Kidney glomerular epithelial cell (primary cell): ENCODE results near the gene NAT10.

ENCODE experiments used
- DNase-seq: peaks from one replicate; lab custom pipeline; 2025; lab: John Stamatoyannopoulos, UW

Gene NAT10

DNA sequence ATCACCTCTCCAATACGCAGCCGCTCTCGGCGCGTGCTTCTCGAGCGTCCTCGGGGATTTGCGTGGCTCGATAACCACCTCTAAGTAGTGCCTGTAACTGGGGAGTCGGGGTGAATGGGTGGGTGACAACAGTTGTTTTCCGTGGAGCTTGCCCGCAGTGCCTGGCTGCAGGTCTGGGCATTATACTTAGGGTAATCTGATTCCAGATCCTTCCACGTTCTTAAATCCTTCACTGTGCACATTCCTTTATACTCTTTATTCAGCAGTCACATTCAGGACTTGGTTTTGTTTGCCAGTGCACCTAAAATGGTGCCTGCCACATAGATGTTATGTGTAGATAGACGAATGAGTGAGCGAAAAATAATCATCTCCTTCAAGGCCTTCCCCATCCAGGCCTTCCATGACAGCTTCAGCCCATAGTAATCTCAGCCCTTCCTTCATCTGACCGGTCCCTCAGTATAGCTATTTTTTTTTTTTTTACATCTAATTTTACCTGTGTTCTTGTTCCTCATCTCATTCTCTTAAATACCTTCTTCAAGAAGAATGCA is 602 bp downstream of the NAT10 start:
- DNase-seq: peak; percentile 33

DNA sequence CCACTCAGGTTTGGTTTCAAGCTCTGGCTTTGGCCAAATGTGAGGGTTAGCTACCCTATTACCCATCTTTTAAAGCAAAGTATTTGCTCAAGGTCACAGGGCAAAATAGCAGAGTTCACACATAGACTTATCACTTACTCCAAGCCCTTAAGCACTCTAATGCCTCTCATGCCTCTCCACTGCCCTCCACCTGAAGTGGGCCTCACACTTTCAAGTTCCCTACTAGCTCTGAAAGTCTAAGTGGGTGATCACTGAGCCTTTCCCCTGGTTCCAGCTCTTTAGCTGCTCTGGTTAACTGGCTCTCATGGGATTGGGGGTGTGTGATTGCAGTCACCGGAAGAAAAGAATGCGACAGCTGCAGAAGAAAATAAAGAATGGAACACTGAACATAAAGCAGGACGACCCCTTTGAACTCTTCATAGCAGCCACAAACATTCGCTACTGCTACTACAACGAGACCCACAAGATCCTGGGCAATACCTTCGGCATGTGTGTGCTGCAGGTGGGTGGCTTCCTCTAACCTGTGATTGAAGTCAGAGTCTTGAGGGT is 6.4 kb downstream of the NAT10 start:
- no peak for DNase-seq

DNA sequence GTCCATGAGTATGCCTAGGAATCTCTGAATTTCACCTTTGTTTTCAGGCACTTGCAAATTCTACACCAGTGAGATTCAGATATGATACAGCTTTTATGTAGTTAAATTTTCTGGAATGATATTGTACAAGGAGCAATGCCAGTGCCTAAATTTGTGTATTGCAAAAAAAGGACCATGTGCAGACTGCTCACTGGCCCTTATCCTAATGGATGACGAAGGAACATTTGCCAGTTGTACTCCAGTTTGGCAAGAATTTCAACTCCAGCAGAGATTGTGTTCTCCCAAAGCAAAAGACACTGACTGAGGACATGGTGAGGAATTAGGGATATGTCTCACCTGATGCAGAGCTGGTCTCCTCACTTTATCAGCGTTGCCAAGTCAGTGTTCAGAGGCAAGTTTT is 8.6 kb downstream of the NAT10 start:
- DNase-seq: no peak

DNA sequence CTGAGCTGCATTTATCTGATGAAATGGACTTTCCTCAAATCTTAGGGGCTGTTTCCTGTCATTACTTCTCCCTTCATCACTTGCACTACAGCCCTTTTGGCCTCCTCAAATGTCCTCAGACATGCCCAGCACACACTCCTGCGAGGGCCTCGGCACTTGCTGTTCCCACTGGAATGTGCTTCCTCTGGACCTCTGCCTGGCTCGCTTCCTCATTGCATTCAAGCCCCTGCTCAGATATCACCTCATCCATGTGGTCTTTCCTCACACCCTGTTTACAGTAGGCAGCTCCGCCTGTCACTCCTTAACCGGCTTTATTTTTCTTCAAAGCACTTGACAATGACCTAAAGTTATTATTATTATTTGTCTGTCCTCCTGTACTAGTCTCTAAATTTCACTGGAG is 9.0 kb downstream of the NAT10 start:
- no peak for DNase-seq

DNA sequence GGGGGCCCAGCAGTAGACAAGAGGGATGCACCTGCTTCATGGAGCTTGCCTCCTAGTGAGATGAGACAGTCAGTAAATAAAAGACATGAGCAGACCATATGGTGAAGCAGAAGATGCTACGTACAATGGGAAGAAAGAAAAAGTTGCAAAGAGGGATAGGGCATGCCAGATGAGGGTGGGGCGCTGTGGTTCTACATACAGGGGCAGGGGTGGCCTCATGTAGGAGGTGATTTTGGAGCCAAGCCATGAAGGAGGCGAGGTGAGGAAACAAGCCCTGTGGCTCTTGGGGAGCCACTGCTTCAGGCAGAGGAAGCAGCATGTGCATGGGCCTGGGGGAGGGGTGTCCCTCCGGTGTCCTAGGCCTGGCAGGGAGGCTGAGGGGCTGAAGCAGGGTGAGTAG is 15.2 kb downstream of the NAT10 start:
- DNase-seq: no peak

DNA sequence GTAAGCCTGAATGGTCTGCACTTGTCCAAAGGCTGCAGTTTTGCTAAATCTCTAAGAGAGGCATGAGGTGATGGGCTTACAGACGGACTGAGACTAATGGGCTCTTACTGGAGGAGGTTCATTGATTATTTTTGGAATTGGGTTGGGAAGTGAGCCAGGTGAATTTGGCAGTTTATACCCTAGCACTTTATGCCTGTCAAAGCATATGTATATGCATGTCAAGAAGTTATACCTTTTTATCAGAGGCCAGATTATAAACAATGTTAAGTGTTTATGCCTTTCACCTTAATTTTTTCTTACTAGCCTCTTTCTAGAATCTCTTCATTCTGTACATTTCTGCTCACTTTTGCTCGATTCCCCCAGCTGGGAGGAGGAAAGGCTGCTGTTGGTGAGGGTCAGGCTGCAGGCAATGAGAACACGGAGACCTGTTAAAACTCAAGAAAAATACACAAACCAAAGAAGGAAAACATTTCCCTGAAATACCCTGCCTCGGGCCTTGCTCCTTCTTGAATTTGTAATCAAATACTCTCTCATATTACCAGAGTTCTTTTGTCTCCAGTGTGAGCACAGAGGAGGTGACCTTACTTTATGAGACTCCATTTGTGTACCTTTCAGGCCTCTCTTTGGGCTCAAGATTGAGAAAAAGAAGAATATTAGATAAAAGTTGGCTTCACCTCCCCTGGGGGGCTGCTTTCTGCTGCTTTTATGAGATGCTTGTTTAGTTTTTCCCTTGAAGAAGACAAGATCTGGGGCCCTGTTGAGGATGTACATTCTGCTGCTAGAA is 19.6 kb downstream of the NAT10 start:
- DNase-seq: no peak

DNA sequence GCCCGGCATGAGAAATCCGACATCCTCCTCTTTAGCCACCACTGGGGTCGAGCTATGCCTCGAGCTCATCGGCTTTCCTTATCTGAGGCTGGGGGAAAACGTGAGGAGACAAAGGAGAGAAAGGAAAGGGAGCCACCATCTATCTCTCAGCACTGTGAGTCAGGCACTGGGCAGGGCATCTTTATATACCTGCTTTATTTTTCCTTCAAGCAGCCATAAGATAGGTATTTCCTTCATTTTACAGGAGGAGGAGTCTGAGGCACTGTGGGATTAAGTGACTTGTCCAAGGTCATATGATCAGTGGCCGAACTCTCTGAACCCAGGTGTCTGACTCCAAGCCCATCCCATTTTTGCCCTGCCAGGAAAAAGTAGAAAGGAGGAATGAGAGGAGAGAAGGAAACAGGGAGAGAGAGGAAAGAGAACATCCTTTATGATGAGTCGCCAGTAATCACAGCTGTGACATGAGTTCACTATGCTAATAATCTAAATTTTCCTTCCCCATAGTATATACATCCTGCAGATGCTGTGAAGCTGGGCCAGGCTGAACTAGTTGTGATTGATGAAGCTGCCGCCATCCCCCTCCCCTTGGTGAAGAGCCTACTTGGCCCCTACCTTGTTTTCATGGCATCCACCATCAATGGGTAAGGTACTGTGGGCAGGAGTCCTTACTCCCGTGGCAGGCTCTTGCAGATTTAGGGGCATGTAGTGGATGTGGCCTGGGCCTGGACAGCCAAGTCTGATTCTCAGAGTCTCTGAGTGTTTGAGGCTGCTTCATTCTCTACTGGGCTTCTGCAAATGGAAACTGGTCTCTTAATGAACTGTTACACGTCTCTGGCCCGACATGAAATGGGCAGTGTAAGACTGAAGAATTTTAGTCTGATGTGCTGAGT is 21.8 kb downstream of the NAT10 start:
- no peak for DNase-seq

DNA sequence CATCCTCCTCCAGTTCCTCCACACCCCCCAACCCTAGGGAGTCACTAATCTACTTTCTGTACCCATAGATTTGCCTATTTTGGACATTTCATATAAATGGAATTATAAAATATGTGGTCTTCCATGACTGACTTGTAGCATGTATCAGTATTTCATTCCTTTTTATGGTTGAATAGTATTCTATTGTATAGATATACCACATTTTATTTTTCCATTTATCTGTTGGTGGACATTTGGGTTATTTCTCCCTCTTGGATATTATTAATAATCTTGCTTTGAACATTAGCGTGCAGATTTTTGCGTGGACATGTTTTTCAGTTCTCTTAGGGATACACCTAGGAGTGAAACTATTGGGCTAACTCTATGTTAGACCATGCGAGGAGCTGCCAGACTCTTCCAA is 23.4 kb downstream of the NAT10 start:
- DNase-seq: no peak

DNA sequence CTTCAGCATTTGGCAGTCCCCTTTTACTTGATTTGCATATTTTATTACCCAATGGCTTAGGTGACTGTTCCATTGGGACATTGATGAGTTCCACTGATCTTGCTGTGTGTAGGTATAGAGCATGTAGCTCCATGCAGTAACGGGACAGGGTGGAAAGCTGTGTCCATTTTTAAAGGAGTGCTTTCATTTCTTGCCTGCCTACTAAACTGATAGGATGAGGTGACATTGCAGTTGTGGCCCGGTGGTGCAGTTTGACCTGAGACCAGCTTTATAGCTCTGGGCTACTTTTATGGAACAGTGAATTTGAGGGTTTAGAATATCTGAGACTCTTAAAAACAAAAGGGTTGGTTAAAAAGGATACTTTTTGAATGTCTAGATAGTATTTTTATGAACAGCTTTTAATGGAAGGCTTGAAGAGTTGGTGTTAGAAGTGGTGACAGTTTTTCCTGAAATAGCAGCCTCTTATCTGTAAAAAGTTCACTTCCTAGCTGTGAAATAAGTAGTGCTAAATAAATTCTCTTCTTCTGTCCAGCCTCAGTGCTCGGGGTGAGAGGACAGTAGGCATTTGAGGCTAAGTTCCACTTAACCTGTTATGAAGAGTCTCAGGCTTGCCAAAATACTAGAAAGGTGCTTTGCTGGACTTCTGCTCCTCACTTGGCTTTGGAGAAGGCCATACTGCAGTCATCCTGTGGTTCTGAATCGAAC is 27.0 kb downstream of the NAT10 start:
- DNase-seq: no peak

DNA sequence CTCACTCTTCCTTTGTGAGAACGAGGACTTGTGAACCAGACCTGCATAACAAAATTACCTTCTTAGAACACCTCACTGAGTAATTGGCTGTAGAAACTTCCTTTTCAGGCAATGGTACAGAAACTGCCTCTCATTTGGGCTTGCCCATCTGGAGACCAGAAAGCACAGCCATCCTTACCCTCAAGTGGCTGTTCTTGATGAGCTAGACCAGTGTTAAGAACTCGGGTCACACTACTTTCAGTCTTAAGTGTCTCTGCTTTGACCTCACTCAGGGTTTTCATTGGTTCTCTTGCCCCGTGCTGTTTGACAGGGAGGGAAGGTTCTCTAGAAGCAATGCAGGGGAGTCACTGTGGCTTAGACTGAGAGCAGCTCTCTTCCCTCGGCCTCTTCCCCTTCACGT is 29.3 kb downstream of the NAT10 start:
- no peak for DNase-seq

DNA sequence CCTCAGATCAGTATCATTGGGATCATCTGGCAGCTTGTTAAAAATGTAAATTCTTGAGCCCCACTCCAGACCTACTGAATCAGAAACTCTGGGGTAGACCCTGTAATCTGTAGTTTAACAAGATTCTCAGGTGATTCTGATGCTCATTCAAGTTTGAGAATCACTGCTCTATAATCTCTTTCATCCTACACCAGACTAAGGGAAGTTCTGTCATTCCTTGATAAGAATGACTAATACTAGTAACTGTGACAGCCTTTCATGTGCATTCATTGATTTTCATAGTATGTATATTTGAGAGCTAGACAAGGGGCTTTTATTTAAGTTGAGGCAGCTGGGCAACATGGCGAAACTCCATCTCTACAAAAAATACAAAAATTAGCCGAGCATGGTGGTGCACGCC is 30.0 kb downstream of the NAT10 start:
- DNase-seq: no peak

DNA sequence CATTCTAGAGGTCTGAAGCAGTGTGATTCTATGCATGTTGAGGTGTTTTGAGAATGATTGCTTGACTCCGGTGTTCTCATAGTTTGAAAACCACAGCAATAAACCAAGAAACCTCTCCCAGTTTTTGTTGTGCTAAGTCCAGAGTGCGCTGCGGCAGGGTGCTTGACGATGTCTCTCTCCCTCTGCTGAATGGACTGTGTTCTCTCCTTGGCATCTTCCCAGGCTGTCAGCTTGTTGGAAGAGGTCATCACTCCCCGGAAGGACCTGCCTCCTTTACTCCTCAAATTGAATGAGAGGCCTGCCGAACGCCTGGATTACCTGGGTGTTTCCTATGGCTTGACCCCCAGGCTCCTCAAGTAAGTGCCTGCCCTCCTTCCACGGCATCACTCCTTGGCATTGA is 31.0 kb downstream of the NAT10 start:
- no peak for DNase-seq

DNA sequence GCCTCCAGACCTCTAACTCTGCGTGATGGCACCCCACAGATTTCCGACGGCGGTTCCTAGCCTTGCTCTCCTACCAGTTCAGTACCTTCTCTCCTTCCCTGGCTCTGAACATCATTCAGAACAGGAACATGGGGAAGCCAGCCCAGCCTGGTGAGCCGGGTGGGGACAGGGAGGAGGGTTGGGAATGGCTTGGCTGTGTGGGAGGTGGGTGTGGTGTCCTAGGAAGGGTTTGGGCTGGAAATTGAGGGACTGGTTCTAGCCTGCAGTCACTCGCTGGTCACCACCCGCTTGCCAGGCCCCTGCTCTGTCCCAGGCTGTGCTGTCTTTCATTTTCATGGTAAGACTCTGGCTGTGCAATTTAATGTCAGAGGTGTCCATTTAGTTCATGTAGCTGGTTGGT is 33.9 kb downstream of the NAT10 start:
- DNase-seq: no peak

DNA sequence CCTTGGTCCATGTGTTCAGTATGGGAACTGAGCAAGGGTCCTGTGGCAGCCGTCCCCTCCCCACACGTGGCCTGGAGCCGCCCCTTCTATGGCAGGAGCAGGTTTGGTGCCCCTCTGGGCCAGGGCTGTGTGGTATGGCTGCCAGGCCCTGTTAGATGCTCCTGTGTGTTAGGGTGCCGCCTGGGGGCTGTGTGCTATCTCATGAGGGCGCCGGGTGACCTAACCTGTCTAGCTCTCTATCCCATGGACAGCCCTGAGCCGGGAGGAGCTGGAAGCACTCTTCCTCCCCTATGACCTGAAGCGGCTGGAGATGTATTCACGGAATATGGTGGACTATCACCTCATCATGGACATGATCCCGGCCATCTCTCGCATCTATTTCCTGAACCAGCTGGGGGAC is 34.7 kb downstream of the NAT10 start:
- no peak for DNase-seq

DNA sequence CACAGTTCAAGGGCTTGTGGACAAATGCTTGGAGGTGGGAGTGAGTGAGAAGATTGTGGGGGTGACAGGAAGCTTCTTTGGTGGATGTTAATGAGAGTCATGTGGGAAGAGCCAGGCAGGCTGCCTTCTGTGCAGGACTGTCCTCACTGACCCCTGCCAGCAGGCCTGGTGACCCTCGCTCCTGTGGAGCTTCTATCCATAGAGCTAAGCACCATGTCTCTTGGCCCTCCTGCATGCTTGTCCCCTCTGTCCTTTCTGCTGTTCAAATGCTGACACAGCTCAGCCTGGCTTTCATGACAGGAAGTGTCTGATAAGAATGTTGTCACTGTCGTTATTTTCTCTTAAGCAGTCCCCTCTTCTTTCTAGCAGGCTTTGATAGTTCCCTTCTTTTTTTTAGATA is 37.6 kb downstream of the NAT10 start:
- DNase-seq: no peak

DNA sequence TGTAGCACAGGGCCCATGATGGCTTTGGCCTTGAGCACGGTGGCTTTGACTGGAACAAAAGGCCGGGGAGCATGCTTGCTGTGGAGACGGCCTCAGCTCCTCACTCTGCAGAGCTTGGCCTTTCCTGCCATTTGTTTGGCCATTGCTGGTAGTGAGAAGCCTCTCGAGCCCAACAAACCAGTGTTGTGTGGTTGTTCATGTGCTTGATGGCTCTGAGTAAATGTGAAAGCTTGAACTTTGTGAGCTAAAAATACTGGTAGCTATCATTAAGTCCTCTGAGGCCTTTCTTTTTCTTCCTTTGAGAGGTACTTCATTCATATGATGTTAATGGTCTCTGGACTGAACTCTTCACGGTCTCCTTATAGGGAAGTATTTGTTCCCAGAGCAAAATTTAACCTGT is 39.6 kb downstream of the NAT10 start:
- no peak for DNase-seq

DNA sequence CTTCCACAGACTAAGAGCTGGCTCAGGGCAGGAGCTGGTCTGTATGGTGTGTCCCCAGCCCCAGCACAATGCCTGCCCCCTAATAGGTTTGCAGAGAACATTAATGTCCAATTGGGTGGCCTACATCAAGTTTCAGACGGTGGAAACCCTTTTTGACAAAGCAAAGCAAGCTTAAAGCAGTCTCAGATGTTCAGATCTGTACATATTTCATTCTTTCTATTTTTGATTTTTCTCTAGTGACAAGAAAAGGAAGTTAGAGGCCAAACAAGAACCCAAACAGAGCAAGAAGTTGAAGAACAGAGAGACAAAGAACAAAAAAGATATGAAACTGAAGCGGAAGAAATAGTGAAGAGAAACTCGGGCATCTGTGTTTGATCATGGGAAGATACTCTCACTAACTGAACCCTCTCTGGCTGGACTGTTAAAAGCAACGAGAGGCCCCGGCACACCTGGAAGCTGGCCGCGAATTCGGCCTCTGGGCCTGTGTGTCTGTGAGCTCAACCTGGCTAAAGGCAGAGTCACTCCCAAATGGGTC is 40.5 kb downstream of the NAT10 start:
- DNase-seq: no peak

DNA sequence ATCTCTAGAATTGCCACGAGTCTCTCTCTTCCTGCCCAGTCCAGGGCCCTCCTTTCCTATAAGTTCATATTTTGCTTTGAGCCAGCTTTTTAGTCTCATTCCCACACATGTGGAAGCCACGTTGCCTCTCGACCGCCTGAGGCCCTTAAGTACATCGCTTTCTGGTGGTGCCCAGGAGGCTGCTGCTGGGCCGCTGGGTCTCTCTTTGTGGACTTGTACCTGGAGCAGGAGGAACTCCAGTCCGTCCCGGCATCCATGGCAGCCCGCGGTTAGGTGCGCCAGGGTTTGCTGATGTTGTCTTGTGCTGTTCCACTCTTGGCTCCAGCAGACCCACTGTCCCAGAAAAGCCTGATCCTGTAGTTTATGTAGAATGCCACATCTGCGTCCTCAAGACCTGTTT is 41.0 kb downstream of the NAT10 start:
- DNase-seq: no peak

DNA sequence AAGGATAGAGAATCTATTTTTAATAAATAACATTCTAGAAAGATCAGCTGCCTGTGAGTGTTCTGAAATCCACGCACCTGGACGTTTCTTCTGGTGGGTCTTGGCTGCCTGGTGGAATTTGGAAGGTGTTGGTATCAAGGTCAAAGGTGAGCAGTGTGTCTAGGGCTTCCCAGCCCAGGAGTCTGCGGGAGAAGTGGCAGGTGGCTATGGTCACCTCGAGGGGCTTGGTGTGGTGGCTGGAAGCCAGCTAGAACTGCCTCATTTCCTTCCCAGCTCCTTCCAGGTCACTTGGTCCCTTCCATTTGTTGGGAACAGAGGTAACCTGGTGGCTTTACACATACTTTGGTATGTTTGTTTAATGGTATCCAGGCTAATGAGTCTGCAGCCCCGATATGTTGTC is 41.4 kb downstream of the NAT10 start:
- DNase-seq: no peak

DNA sequence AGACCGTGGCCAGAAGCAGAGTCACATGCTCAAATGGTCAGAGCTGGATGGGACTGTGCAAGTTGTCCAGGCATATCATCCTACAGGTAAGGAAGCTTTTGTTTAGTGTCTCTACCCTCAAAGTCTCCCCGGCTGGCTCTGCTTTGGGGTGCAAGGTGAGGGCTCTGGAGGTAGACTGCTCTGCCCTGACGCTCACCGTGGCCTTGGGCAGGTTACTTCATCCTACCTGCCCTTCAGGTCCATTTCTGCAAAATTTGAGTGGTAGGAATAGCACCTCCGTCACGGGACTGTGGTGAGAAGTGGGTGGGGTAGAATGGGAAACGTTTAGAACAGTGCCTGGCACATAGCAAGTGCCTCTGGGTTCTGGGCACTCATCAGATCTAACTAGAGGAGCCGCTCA is 42.2 kb downstream of the NAT10 start:
- no peak for DNase-seq

DNA sequence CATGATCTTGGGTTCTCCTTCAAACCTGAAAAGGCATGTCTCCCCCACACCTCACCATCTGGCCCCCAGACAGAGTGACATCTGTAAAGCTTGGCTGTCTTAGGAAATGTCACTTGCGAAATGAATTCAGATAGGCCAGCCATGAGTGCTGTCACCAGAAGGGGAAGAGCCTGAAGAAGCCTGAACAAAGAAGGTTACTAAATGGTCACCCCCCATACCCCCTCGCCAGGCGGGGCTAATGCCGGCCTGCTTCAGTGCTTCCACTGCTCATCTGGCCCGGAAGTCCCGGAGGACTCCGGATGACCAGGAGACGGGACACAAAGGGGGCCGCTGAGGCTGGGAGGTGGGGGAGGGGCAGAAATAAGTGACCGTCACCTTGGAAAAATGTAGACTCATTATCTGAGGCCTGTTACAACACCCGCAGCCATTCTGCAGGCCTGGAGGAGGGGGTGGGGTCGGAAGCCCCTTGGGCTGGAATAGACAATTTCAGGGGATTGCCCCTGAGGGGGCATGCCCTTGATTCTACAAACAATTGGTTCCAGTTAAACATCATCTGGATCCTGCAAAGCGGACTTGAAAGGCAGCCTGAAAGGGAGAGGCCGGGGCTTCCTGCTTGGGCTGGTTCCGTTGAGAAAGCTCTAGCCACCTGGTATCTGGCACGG is 43.2 kb downstream of the NAT10 start:
- DNase-seq: no peak
